Measurements from ENCODE around the gene CCL14.

Gene CCL14

GRCh38 chr17:35991075-35991474, 4.5 kb upstream of the CCL14 start:
- DNase-seq (ENCODE audit: low read depth) = no peak
- H3K4me3 ChIP-seq (ENCODE audit: low read depth, low read length) = no peak overlapping the region
- TF ChIP-seq, protein P1, sequence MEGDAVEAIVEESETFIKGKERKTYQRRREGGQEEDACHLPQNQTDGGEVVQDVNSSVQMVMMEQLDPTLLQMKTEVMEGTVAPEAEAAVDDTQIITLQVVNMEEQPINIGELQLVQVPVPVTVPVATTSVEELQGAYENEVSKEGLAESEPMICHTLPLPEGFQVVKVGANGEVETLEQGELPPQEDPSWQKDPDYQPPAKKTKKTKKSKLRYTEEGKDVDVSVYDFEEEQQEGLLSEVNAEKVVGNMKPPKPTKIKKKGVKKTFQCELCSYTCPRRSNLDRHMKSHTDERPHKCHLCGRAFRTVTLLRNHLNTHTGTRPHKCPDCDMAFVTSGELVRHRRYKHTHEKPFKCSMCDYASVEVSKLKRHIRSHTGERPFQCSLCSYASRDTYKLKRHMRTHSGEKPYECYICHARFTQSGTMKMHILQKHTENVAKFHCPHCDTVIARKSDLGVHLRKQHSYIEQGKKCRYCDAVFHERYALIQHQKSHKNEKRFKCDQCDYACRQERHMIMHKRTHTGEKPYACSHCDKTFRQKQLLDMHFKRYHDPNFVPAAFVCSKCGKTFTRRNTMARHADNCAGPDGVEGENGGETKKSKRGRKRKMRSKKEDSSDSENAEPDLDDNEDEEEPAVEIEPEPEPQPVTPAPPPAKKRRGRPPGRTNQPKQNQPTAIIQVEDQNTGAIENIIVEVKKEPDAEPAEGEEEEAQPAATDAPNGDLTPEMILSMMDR (IDR thresholded peaks at IDR 0.05; ENCODE audit: control insufficient read depth, extremely low read depth, insufficient read depth) = no peak

GRCh38 chr17:35988164-35988563, 1.6 kb upstream of the CCL14 start:
- no peak overlapping the region for H3K4me3 ChIP-seq (ENCODE audit: low read depth, low read length)
- TF ChIP-seq, protein P1 (IDR thresholded peaks at IDR 0.05; ENCODE audit: control insufficient read depth, extremely low read depth, insufficient read depth) = no peak
- DNase-seq (ENCODE audit: low read depth) = peak; percentile 31

- no peak for DNase-seq (ENCODE audit: low read depth)
Measured at GRCh38 chr17:35984140-35984539, 2.4 kb downstream of the CCL14 start.

DNA sequence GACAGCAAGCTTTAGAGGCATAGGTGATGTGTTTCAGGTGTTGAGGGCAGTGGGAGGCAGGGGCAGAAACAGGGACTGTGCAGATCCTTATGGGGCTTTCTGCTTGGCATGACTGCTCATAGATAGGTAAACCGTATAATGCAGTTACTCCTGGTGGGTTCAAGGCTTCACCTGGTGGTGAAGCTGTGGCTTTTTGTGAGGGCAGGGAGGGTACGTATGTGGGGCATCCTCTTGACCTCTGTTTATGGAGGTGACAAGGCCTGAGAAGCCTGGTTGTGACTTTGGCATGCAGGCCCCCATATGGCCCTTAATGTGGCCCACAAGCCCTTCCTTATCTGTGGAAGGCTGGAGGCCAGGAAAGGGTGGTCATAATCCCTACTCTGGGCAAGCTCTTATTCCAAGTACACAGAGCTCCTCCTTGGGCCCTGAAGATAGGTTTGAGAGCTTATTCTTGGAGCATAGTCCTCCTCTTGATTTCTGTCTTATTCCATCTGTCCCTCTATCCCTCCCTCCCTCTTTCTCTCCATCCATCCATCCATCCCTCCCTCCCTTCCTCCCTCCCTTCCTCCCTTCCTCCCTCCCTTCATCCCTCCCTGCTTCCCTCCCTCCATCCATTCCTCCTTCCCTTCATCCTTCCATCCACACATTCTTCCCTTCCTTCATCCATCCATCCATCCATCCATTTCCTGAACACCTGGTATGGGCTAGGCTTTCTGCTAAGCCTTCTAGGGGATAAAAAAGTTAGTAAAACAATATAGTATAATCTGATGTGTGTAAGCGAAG, 3.9 kb downstream of the CCL14 start:
- DNase-seq (ENCODE audit: low read depth) = no peak
- no peak overlapping the region for H3K4me3 ChIP-seq (ENCODE audit: low read depth, low read length)
- TF ChIP-seq, protein P1 (IDR thresholded peaks at IDR 0.05; ENCODE audit: control insufficient read depth, extremely low read depth, insufficient read depth) = no peak

More at GRCh38 chr17:35984140-35984539, 2.4 kb downstream of the CCL14 start:
- H3K4me3 ChIP-seq (ENCODE audit: low read depth, low read length) = no peak overlapping the region
- TF ChIP-seq, protein P1 (IDR thresholded peaks at IDR 0.05; ENCODE audit: control insufficient read depth, extremely low read depth, insufficient read depth) = no peak

GRCh38 chr17:35981908-35982330, 4.6 kb downstream of the CCL14 start:
- DNase-seq (ENCODE audit: low read depth) = no peak
- no peak overlapping the region for H3K4me3 ChIP-seq (ENCODE audit: low read depth, low read length)
- TF ChIP-seq, protein P1 (IDR thresholded peaks at IDR 0.05; ENCODE audit: control insufficient read depth, extremely low read depth, insufficient read depth) = 0 out of 2 replicates have a peak, but pooled peaks have one; percentile 20

GRCh38 chr17:35981246-35981645, 5.3 kb downstream of the CCL14 start, which contains the start of gene CCL16:
Gene CCL16, minus strand, starts transcription at chr17:35981497. Its CDS starts 77 bp downstream, at chr17:35981420.
- no peak for DNase-seq (ENCODE audit: low read depth)
- TF ChIP-seq, protein P1 (IDR thresholded peaks at IDR 0.05; ENCODE audit: control insufficient read depth, extremely low read depth, insufficient read depth) = no peak
- no peak within 1 kb of the TSS for H3K4me3 ChIP-seq (ENCODE audit: low read depth, low read length)

Data from LNCaP clone FGC (cell line).